Neural crest cell (in vitro differentiated cells): Measurements from ENCODE around the gene ERC2. TPM values are rescaled to one million over a fixed set of nuclear protein-coding genes. Genes with fewer than 3 reads are reported as not detected.

Experiments used
- DNase-seq: peaks from one replicate; pipeline ENCODE4 v3.0.0; 2021; ENCODE audit warnings: low read depth, mixed read lengths, low spot score
- H3K27ac Mint-ChIP-seq: one replicate; pipeline ENCODE4 v1.8.0; 2021; ENCODE audit warnings: mild to moderate bottlenecking, mixed read lengths; ENCODE audit not compliant: unreplicated experiment
- H3K27me3 Mint-ChIP-seq: 2 replicates; pipeline ENCODE4 v1.8.0; 2021; ENCODE audit warnings: low read depth, mild to moderate bottlenecking, mixed read lengths
- H3K36me3 Mint-ChIP-seq: 2 replicates; pipeline ENCODE4 v1.8.0; 2021; ENCODE audit warnings: low read depth, mild to moderate bottlenecking, mixed read lengths
- H3K4me1 Mint-ChIP-seq: 2 replicates; pipeline ENCODE4 v1.8.0; 2021; ENCODE audit warnings: mixed read lengths
- H3K4me3 Mint-ChIP-seq: one replicate; pipeline ENCODE4 v1.8.0; 2021; ENCODE audit warnings: mild to moderate bottlenecking, mixed read lengths
- H3K9me3 Mint-ChIP-seq: 2 replicates; pipeline ENCODE4 v1.8.0; 2021; ENCODE audit warnings: mixed read lengths
- CTCF ChIP-seq: fragments of 200-600 bp; sonication (generic); conservative IDR thresholded peaks from 2 replicates; pipeline ENCODE4 v1.5.0; 2021; ENCODE audit warnings: antibody characterized with exemption, mild to moderate bottlenecking
- total RNA-seq: library from RNA; stranded (reverse); gene quantifications from 2 replicates; pipeline ENCODE4 v1.2.1, GENCODE V29; 2021

The ERC2 gene
- total RNA-seq, 1 donor from 2014 or later, result 13.5 TPM

- H3K4me3 Mint-ChIP-seq, result peak overlapping the region; percentile 93
- TF ChIP-seq CTCF, result no peak
- H3K27ac Mint-ChIP-seq, result no peak overlapping the region
- peaks cover 95% of the 10 kb centered on the region for H3K27me3 Mint-ChIP-seq
- peak; percentile 58 for DNase-seq
- peaks cover 51% of the 10 kb centered on the region for H3K4me1 Mint-ChIP-seq
- H3K36me3 Mint-ChIP-seq, result no peaks in the 10 kb centered on the region
- H3K9me3 Mint-ChIP-seq, result no peaks in the 10 kb centered on the region
Measured at GRCh38 chr3:55488398-55489055, 979.7 kb downstream of the ERC2 start.

DNA sequence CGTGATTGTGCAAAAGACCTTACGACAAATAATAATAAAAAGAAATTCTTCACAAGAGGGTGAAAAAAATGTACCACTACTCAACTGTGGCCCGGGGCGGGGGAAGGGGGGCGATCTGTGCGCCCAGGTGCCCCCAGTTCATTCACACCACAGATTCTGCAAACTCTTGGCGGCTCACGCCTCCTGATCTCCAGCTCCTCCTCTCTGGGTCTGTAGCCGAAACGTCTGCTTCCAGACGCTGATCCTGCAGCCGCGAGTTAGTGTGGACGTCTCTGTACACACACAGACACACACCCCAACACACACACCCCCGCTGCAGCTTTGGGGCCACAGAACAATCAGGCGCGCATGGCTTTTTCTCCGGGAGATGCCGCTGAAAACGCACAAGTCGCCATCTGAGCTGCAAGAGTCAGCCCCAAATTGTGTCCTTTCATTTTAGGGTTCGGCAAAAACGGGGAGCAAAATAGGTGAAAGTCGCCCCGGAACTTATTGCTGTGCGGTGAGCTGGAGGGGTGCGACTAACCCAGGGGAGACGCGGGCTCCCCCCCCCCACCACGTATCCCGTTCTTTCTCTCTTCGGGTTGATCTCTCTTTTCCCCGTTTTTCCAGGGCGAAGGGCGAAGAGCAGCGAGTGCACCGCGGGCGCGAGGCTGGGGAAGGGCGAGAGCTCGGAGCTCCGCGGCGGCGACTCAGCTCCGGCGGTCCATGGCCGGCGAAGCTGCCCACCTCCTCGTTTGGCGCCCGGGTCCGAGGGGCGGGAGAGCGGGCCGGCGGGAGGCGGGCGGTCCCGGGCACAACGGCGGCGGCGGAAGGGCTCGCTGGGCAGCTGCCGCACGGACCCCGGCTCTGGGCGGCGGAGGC, 980.7 kb downstream of the ERC2 start:
- Mint-ChIP-seq H3K9me3 (no peaks in the 10 kb centered on the region), H3K4me3 (peak overlapping the region; percentile 90), H3K27ac (no peak overlapping the region), H3K27me3 (peaks cover 96% of the 10 kb centered on the region), H3K4me1 (peaks cover 60% of the 10 kb centered on the region), H3K36me3 (peaks cover 3% of the 10 kb centered on the region)
- peak; percentile 35 for DNase-seq
- no peak for TF ChIP-seq CTCF

GRCh38 chr3:55486857-55487380, 981.3 kb downstream of the ERC2 start, which contains the start of gene WNT5A:
WNT5A (minus strand) TSS chr3:55487306; CDS start chr3:55486985, 321 bp downstream.
- TF ChIP-seq CTCF, result no peak
- peaks cover 97% of the 10 kb centered on the region for H3K27me3 Mint-ChIP-seq
- peak; percentile 40 for DNase-seq
- peaks cover 62% of the 10 kb centered on the region for H3K4me1 Mint-ChIP-seq
- H3K4me3 Mint-ChIP-seq, result peak within 1 kb of the TSS; percentile 93
- peak within 1 kb of the TSS; percentile 2 for H3K27ac Mint-ChIP-seq
- H3K36me3 Mint-ChIP-seq, result peaks cover 3% of the 10 kb centered on the region
- H3K9me3 Mint-ChIP-seq, result no peaks in the 10 kb centered on the region

GRCh38 chr3:55486101-55486856, 982.0 kb downstream of the ERC2 start:
- peak; percentile 24 for DNase-seq
- H3K27me3 Mint-ChIP-seq, result peaks cover 97% of the 10 kb centered on the region
- H3K36me3 Mint-ChIP-seq, result peaks cover 3% of the 10 kb centered on the region
- H3K27ac Mint-ChIP-seq, result peak overlapping the region; percentile 2
- H3K9me3 Mint-ChIP-seq, result no peaks in the 10 kb centered on the region
- H3K4me3 Mint-ChIP-seq, result peak overlapping the region; percentile 90
- H3K4me1 Mint-ChIP-seq, result peaks cover 68% of the 10 kb centered on the region
- TF ChIP-seq CTCF, result no peak
